GM04503 (cell line): ENCODE data around the gene MTPN.

ENCODE experiments used
- DNase-seq: peaks from one replicate; pipeline ENCODE4 v3.0.0-alpha.2; 2012; ENCODE audit warnings: low read depth

The MTPN gene

GRCh38 chr7:135977007-135977741 lies at the start of gene MTPN:
TSS of gene MTPN (minus strand) at chr7:135977359. CDS start at chr7:135977100, 259 bp downstream.
- DNase-seq = peak; percentile 85

- DNase-seq = no peak
Observed at GRCh38 chr7:136026209-136026608, 49.0 kb upstream of the MTPN start.

- DNase-seq = no peak
Observed at GRCh38 chr7:136023134-136023869, 46.1 kb upstream of the MTPN start.

GRCh38 chr7:136020556-136020955 lies 43.4 kb upstream of the MTPN start:
- DNase-seq = no peak

GRCh38 chr7:136018104-136018503 lies 40.9 kb upstream of the MTPN start:
- DNase-seq = no peak

- DNase-seq = no peak
Observed at GRCh38 chr7:136016649-136017395, 39.7 kb upstream of the MTPN start.

GRCh38 chr7:136015638-136016037 lies 38.5 kb upstream of the MTPN start:
- DNase-seq = no peak

- no peak for DNase-seq
Observed at GRCh38 chr7:136014659-136015058, 37.5 kb upstream of the MTPN start.

GRCh38 chr7:136012238-136012637 lies 35.1 kb upstream of the MTPN start:
- DNase-seq = no peak

GRCh38 chr7:136009488-136010079 lies 32.4 kb upstream of the MTPN start:
- no peak for DNase-seq

GRCh38 chr7:136006208-136006607 lies 29.0 kb upstream of the MTPN start:
- DNase-seq = no peak

GRCh38 chr7:136004083-136004482 lies 26.9 kb upstream of the MTPN start:
- DNase-seq = no peak

GRCh38 chr7:136002802-136003201 lies 25.6 kb upstream of the MTPN start:
- no peak for DNase-seq

GRCh38 chr7:136000288-136000913 lies 23.2 kb upstream of the MTPN start:
- DNase-seq = no peak

GRCh38 chr7:135998081-135998480 lies 20.9 kb upstream of the MTPN start:
- DNase-seq = no peak

- DNase-seq = no peak
Observed at GRCh38 chr7:135995748-135996147, 18.6 kb upstream of the MTPN start.

GRCh38 chr7:135994466-135995205 lies 17.5 kb upstream of the MTPN start:
- no peak for DNase-seq

GRCh38 chr7:135993950-135994349 lies 16.8 kb upstream of the MTPN start:
- no peak for DNase-seq

GRCh38 chr7:135991906-135992305 lies 14.7 kb upstream of the MTPN start:
- DNase-seq = no peak

GRCh38 chr7:135991322-135991721 lies 14.2 kb upstream of the MTPN start:
- DNase-seq = no peak

- no peak for DNase-seq
Observed at GRCh38 chr7:135990258-135990657, 13.1 kb upstream of the MTPN start.
